HCT116 (cell line): ENCODE results near the gene KCNC4. TPM values are rescaled to one million over a fixed set of nuclear protein-coding genes. Genes with fewer than 3 reads are reported as not detected.

ENCODE experiments used
- ATAC-seq: fragments of 200-7000 bp; cut with Tn5 transposase; 2 replicates; pipeline ENCODE4 v1.9.1; 2020; ENCODE audit warnings: mild to moderate bottlenecking, moderate library complexity
- BruUV-seq: library from RNA; stranded (reverse); fragments of 400-500 nt; replicated peaks from 2 replicates; lab custom pipeline; 2021; lab: Mats Ljungman, UMichigan
- CTCF ChIA-PET: fragments of 300-600 bp; sonication (Branson Sonifier 250); formaldehyde crosslinking; loops from one replicate; lab custom pipeline; 2021; ENCODE audit warnings: antibody characterized with exemption; lab: Charles Lee
- POLR2A ChIA-PET: fragments of 300-600, 350-600 bp; sonication (Branson Sonifier 250); formaldehyde crosslinking; loops from one replicate; lab custom pipeline; 2021; ENCODE audit warnings: antibody characterized with exemption; lab: Charles Lee
- RAD21 ChIA-PET, 2 experiments: fragments of 300-600 bp; sonication (Branson Sonifier 250); formaldehyde crosslinking; loops; one replicate each; lab custom pipeline; 2023; ENCODE audit warnings: low total read pairs in 2 of 2; ENCODE audit not compliant: uncharacterized antibody in 2 of 2, unreplicated experiment in 2 of 2, low non-redundant PET in 1 of 2; lab: Charles Lee
- DNase-seq: peaks from one replicate; pipeline ENCODE4 v3.0.0-alpha.2; 2010; ENCODE audit warnings: low read depth, low spot score
- H2AFZ ChIP-seq: fragments of 200-600 bp; shearing (Covaris generic), sonication (generic); 2 replicates; pipeline ENCODE4 v1.6.1; 2017; ENCODE audit warnings: low read depth, mixed run types, mixed read lengths, antibody characterized with exemption, low read length; ENCODE audit not compliant: poor library complexity, severe bottlenecking
- H3K27ac ChIP-seq: 2 replicates; pipeline ENCODE4 v1.5.1; 2012; ENCODE audit warnings: low read depth, low read length
- H3K27me3 ChIP-seq: fragments of 200-600 bp; sonication (generic); 2 replicates; pipeline ENCODE4 v1.6.1; 2016; ENCODE audit warnings: mixed run types, low read length, mixed read lengths; ENCODE audit not compliant: insufficient read depth
- H3K36me3 ChIP-seq, 2 experiments: fragments of 200-500 bp in 1 of 2; fragments of 200-600 bp in 1 of 2; sonication (Bioruptor generic) in 1 of 2; sonication (generic) in 1 of 2; 2 replicates each; pipeline versions ENCODE4 v1.5.1 to v1.6.1; 2014 to 2016; ENCODE audit warnings: low read length in 2 of 2, inconsistent platforms in 1 of 2, mixed read lengths in 1 of 2, mixed run types in 1 of 2; ENCODE audit not compliant: insufficient read depth in 2 of 2, control insufficient read depth in 1 of 2
- H3K4me1 ChIP-seq, 2 experiments: fragments of 200-600 bp in 1 of 2; sonication (generic) in 1 of 2; 2 replicates each; pipeline versions ENCODE4 v1.5.1 to v1.6.1; 2012 to 2017; ENCODE audit warnings: low read length in 2 of 2, inconsistent platforms in 1 of 2, mild to moderate bottlenecking in 1 of 2, mixed read lengths in 1 of 2, mixed run types in 1 of 2, moderate library complexity in 1 of 2; ENCODE audit not compliant: insufficient read depth in 2 of 2, control insufficient read depth in 1 of 2
- H3K4me2 ChIP-seq: fragments of 200-600 bp; sonication (generic); 2 replicates; pipeline ENCODE4 v1.6.1; 2017; ENCODE audit warnings: mixed run types, low read length, mixed read lengths
- H3K4me3 ChIP-seq, 2 experiments: fragments of 200-600 bp in 1 of 2; sonication (generic) in 1 of 2; replicated peaks in 1 of 2; 2 replicates each; pipeline ENCODE4 v1.5.1; 2011 to 2016; ENCODE audit warnings: low read length in 2 of 2, control low read depth in 1 of 2, low read depth in 1 of 2, mild to moderate bottlenecking in 1 of 2, mixed read lengths in 1 of 2, mixed run types in 1 of 2
- H3K79me2 ChIP-seq: fragments of 200-600 bp; sonication (generic); 2 replicates; pipeline ENCODE4 v1.6.1; 2017; ENCODE audit warnings: mild to moderate bottlenecking, mixed run types, low read length, moderate library complexity, mixed read lengths; ENCODE audit not compliant: insufficient read depth
- H3K9ac ChIP-seq: fragments of 200-600 bp; sonication (generic); 2 replicates; pipeline ENCODE4 v1.6.1; 2016; ENCODE audit warnings: low read length, mixed read lengths
- H3K9me2 ChIP-seq: fragments of 200-600 bp; sonication (generic), shearing (Covaris generic); 2 replicates; pipeline ENCODE4 v1.6.1; 2017; ENCODE audit warnings: mixed run types, mild to moderate bottlenecking, moderate library complexity; ENCODE audit not compliant: insufficient read depth
- H3K9me3 ChIP-seq, 2 experiments: fragments of 200-500 bp in 1 of 2; fragments of 200-600 bp in 1 of 2; sonication (Bioruptor generic) in 1 of 2; sonication (generic) in 1 of 2; 2 replicates each; pipeline ENCODE4 v1.6.1; 2014 to 2017; ENCODE audit warnings: low read length in 2 of 2, mixed read lengths in 2 of 2, inconsistent platforms in 1 of 2, low read depth in 1 of 2, mild to moderate bottlenecking in 1 of 2, mixed run types in 1 of 2, moderate library complexity in 1 of 2; ENCODE audit not compliant: control insufficient read depth in 1 of 2, insufficient read depth in 1 of 2
- H4K20me1 ChIP-seq: fragments of 200-600 bp; sonication (generic), shearing (Covaris generic); 2 replicates; pipeline ENCODE4 v1.6.1; 2017; ENCODE audit warnings: mixed run types, mild to moderate bottlenecking, moderate library complexity; ENCODE audit not compliant: insufficient read depth
- CBX3 ChIP-seq: IDR thresholded peaks from 2 replicates; pipeline ENCODE4 v1.6.1; 2012; ENCODE audit warnings: low read depth
- EZH2 ChIP-seq: fragments of 200-600 bp; sonication (generic); IDR thresholded peaks from 2 replicates; pipeline ENCODE4 v1.6.1; 2017; ENCODE audit warnings: antibody characterized with exemption, mixed run types
- EZH2phosphoT487 ChIP-seq: fragments of 200-600 bp; IDR thresholded peaks from 2 replicates; pipeline ENCODE4 v1.6.1; 2018; ENCODE audit warnings: antibody characterized with exemption, borderline replicate concordance
- JUND ChIP-seq: IDR thresholded peaks from 2 replicates; pipeline ENCODE4 v1.6.1; 2012
- MAX ChIP-seq: IDR thresholded peaks from 2 replicates; pipeline ENCODE4 v1.6.1; 2012
- RAD21 ChIP-seq: IDR thresholded peaks from 2 replicates; pipeline ENCODE4 v1.6.1; 2012; ENCODE audit warnings: low read depth, mild to moderate bottlenecking
- SRF ChIP-seq: IDR thresholded peaks from 2 replicates; pipeline ENCODE4 v1.6.1; 2012; ENCODE audit warnings: low read depth
- ZNF274 ChIP-seq: fragments of 200-500 bp; sonication (Bioruptor generic); IDR thresholded peaks from 2 replicates; pipeline ENCODE4 v1.6.1; 2014; ENCODE audit warnings: mild to moderate bottlenecking, low read depth, low read length, inconsistent platforms
- intact Hi-C: fragments of 100-400 bp; cut with micrococcal nuclease; formaldehyde crosslinking; loops from 2 replicates; pipeline ENCODE4 v1.10.0; 2022
- total RNA-seq: library from RNA; stranded (reverse); gene quantifications from one replicate; pipeline ENCODE4 v1.2.1, GENCODE V29; 2021; ENCODE audit not compliant: unreplicated experiment
- TF ChIP-seq, protein P1 (sequence below), 3 experiments: fragments of 200-600 bp in 1 of 3; sonication (generic) in 1 of 3; IDR thresholded peaks in 2 of 3; conservative IDR thresholded peaks in 1 of 3; 2 replicates each; pipeline ENCODE4 v1.5.1; 2012 to 2017; ENCODE audit warnings: low read depth in 2 of 3, low read length in 2 of 3, antibody characterized with exemption in 1 of 3, borderline replicate concordance in 1 of 3, control low read depth in 1 of 3, mild to moderate bottlenecking in 1 of 3, mixed read lengths in 1 of 3, mixed run types in 1 of 3, moderate library complexity in 1 of 3; ENCODE audit not compliant: insufficient read depth in 1 of 3
- TF ChIP-seq, protein P2 (sequence below): IDR thresholded peaks from 2 replicates; pipeline ENCODE4 v1.6.1; 2012; ENCODE audit warnings: low read depth

Gene KCNC4
- total RNA-seq, 1 experiment from 2014 or later: 13.0 TPM

- DNase-seq: no peak
- no peaks in the 10 kb centered on the region for H3K27me3 ChIP-seq
- H4K20me1 ChIP-seq: no peaks in the 10 kb centered on the region
- no peak overlapping the region for H3K4me3 ChIP-seq
- no peak for TF ChIP-seq RAD21
- TF ChIP-seq, protein P1, sequence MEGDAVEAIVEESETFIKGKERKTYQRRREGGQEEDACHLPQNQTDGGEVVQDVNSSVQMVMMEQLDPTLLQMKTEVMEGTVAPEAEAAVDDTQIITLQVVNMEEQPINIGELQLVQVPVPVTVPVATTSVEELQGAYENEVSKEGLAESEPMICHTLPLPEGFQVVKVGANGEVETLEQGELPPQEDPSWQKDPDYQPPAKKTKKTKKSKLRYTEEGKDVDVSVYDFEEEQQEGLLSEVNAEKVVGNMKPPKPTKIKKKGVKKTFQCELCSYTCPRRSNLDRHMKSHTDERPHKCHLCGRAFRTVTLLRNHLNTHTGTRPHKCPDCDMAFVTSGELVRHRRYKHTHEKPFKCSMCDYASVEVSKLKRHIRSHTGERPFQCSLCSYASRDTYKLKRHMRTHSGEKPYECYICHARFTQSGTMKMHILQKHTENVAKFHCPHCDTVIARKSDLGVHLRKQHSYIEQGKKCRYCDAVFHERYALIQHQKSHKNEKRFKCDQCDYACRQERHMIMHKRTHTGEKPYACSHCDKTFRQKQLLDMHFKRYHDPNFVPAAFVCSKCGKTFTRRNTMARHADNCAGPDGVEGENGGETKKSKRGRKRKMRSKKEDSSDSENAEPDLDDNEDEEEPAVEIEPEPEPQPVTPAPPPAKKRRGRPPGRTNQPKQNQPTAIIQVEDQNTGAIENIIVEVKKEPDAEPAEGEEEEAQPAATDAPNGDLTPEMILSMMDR (IDR thresholded peaks at IDR 0.05 in 2 of 3, conservative IDR thresholded peaks at IDR 0.05 in 1 of 3; ENCODE audit: borderline replicate concordance in 1 of 3, insufficient read depth in 1 of 3, low read depth in 2 of 3, low read length in 2 of 3): no peak
- TF ChIP-seq, protein P2, sequence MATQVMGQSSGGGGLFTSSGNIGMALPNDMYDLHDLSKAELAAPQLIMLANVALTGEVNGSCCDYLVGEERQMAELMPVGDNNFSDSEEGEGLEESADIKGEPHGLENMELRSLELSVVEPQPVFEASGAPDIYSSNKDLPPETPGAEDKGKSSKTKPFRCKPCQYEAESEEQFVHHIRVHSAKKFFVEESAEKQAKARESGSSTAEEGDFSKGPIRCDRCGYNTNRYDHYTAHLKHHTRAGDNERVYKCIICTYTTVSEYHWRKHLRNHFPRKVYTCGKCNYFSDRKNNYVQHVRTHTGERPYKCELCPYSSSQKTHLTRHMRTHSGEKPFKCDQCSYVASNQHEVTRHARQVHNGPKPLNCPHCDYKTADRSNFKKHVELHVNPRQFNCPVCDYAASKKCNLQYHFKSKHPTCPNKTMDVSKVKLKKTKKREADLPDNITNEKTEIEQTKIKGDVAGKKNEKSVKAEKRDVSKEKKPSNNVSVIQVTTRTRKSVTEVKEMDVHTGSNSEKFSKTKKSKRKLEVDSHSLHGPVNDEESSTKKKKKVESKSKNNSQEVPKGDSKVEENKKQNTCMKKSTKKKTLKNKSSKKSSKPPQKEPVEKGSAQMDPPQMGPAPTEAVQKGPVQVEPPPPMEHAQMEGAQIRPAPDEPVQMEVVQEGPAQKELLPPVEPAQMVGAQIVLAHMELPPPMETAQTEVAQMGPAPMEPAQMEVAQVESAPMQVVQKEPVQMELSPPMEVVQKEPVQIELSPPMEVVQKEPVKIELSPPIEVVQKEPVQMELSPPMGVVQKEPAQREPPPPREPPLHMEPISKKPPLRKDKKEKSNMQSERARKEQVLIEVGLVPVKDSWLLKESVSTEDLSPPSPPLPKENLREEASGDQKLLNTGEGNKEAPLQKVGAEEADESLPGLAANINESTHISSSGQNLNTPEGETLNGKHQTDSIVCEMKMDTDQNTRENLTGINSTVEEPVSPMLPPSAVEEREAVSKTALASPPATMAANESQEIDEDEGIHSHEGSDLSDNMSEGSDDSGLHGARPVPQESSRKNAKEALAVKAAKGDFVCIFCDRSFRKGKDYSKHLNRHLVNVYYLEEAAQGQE: no peak
- TF ChIP-seq JUND: no peak
- TF ChIP-seq MAX: no peak
- no peak for TF ChIP-seq CBX3
- TF ChIP-seq EZH2: no peak
- no peak for TF ChIP-seq ZNF274
- TF ChIP-seq SRF: no peak
- TF ChIP-seq EZH2phosphoT487: no peak
- POLR2A ChIA-PET: no interaction called here
- no peaks in the 10 kb centered on the region for H3K9me3 ChIP-seq
- H3K79me2 ChIP-seq: no peaks in the 10 kb centered on the region
- no TSS peak for BruUV-seq
- no peaks in the 10 kb centered on the region for H3K9me2 ChIP-seq
- RAD21 ChIA-PET: no interaction called here
- CTCF ChIA-PET: interaction anchor here (2.3 to 6.4 kb wide), 3 partner anchors 112 to 295 kb away, joined by 17 to 76 read pairs (median 49); no protein-coding TSS in a partner anchor
- peaks cover 0 to 15% of the 10 kb centered on the region in 2 experiments; a peak in 2 of 4 replicates for H3K4me1 ChIP-seq
- no peaks in the 10 kb centered on the region for H3K36me3 ChIP-seq
- H3K27ac ChIP-seq: no peak overlapping the region
- no peak overlapping the region for H3K4me2 ChIP-seq
- ATAC-seq: no peak
- no peak overlapping the region for H3K9ac ChIP-seq
- intact Hi-C loops: loop anchor here (5.0 kb wide), 1 partner anchor 207 kb away; the partner anchor contains the start of gene LAMTOR5
- no peak overlapping the region for H2AFZ ChIP-seq
Measured at GRCh38 chr1:110200666-110201065, 9.4 kb upstream of the KCNC4 start.
